Cardiac fibroblast (primary cell): Measurements from ENCODE around the gene SBK2.

Experiments used
- DNase-seq, 2 donors: peaks; one replicate each; pipeline versions ENCODE4 v3.0.0 to v3.0.0-alpha.2; 2010; ENCODE audit warnings: low read depth in 2 of 2
- H3K4me3 ChIP-seq, 2 donors: replicated peaks in 1 of 2; 1 replicate in 1 of 2; 2 replicates in 1 of 2; pipeline ENCODE4 v1.5.1; 2011; ENCODE audit warnings: low read depth in 2 of 2, low read length in 2 of 2, mild to moderate bottlenecking in 2 of 2, moderate library complexity in 1 of 2
- TF ChIP-seq, protein P1 (sequence below): IDR thresholded peaks from one replicate; pipeline ENCODE4 v1.5.1; 2011; ENCODE audit warnings: low read depth, mild to moderate bottlenecking, low read length, inconsistent platforms

Gene SBK2

DNA sequence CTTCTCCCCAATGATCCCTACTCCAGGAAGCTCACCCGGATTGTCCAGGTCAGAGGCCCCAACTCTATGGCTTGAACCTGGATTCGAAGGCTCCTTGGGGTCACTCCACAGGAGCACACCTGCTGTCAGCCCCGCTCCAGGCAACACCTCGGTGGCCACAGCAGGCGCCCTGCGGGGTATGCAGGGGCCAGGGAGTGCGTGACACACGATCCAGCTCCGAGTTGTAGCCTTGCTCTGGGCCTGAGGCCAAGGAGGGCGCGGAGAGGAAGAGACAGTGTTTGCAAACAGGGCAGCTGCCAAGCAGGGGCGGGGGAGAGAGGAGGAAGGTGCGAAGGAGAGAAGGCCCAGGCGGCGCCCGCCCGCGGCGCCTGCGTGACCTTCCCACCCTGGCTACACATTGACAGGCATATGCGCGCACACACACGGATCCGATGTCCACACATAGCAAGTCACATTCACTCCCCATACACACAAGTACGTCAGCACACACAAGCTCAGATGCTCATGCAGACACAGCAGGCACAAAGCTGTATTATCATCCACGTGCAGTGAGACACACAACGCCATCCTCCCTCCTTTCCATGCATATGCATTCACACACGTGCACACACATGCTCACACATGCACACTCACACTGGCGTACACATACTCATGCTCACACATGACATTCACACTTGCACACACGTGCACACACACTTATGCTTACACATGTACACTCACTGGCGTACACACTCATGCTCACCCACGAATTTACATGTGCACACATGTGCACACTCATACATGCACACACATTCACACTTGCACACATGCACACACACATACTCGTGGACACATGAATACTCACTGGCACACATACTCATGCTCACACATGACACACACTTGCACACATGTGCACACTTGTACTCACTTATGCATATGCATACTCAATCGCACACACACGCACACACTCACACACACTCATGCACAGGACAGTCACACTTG lies 10.4 kb downstream of the SBK2 start:
- TF ChIP-seq, protein P1, sequence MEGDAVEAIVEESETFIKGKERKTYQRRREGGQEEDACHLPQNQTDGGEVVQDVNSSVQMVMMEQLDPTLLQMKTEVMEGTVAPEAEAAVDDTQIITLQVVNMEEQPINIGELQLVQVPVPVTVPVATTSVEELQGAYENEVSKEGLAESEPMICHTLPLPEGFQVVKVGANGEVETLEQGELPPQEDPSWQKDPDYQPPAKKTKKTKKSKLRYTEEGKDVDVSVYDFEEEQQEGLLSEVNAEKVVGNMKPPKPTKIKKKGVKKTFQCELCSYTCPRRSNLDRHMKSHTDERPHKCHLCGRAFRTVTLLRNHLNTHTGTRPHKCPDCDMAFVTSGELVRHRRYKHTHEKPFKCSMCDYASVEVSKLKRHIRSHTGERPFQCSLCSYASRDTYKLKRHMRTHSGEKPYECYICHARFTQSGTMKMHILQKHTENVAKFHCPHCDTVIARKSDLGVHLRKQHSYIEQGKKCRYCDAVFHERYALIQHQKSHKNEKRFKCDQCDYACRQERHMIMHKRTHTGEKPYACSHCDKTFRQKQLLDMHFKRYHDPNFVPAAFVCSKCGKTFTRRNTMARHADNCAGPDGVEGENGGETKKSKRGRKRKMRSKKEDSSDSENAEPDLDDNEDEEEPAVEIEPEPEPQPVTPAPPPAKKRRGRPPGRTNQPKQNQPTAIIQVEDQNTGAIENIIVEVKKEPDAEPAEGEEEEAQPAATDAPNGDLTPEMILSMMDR: no peak
- DNase-seq: peak; percentile 70 to 85
- H3K4me3 ChIP-seq: no peak overlapping the region

DNA sequence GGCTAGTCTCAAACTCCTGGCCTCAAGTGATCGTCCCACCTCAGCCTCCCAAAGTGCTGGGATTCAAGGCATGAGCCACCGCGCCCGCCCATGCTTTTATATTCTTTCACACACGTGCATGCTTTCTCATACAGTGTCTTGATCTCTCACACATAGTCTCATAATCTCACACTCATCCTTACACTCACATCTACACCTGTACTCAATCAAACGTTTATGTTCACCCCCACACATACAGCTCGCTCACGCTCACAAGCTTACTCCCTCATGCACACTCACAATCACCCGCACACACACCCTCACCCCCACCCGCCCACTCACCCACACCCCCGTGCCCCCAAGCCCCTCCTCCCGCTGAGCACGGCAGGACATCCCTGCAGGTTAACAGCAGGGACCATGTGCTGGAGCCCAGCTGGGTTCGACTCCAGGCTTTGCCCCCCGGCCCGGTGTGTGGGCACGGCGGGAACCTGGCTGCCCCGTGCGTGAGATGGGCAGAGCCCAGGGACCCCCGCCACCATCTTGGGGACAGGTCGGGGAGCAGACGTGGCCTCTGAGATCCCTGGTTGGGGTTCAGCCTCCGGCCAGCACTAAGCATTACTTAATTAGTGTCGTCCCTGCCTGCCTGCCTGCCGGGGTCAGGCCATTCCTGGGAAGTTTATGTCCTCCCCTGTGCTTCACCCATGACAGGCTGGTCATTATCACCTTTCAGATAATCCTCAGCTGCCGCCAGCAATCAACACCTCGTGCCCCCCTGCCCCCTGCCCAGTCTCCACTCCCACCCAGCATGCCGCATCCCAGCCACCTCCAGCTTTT lies 11.4 kb downstream of the SBK2 start:
- DNase-seq: no peak
- TF ChIP-seq, protein P1: no peak
- H3K4me3 ChIP-seq: no peak overlapping the region

DNA sequence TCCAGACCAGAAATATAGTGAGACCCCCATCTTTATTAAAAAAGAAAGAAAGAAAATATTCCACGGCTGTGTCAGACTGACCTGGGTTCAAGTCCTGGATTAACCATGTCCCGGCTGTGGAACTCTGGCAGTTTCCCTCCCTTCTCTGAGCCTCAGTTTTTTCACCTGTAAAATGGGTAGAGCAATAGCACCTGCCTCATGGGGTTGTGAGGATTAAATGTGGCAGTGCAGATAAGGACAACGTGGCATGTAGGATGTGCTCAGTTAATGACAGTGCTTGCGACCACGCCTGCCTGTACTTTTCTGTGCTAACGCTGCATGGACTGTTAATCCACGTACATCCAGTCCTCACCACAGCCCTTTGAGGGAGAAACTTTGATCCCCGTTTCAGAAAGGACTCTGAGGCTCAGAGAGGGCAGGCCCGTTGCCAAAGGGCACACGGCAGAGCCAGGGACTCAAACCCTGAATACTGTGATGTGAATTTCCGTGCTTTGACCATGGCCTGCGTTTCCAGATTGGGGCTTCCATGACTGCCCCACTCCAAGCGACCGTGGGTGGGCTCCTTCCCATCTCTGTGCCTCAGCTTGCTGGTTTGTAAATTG lies 16.1 kb downstream of the SBK2 start:
- DNase-seq: no peak
- TF ChIP-seq, protein P1: no peak
- no peak overlapping the region for H3K4me3 ChIP-seq

DNA sequence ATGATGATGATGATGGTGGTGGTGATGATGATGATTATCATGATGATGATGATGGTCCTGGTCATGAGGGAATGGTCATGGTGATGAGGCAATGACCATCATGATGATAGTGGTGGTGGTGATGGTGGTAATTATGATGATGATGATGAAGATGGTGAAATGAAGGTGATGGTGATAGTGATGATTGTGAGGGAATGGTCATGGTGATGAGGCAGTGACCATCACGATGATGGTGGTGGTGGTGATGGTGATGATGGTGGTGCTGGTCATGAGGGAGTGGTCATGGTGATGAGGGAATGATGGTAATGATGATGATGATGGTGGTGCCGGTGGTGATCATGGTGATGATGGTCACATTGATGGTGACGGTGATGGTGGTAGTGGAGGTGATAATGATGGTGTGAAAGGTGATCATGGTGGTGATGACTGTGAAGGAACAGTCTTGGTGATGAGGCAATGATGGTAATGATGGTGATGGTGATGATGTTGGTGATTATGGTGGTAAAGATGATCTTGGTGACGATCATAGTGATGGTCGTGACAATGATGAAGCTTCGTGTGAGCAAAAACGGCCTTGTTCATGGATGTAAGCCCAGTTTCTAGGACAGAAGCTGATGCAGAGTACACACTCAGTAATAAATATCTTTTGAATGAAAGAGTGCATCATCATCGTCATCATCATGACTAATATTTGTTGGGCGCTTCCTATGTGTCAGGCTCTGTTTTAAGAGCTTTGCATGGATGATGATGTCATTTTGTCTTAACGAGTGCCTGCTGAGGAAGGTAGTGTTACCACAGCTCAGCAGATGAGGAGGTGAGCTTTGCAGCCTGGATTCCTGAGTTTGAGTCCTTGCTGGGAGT lies 17.3 kb downstream of the SBK2 start:
- H3K4me3 ChIP-seq: no peak overlapping the region
- TF ChIP-seq, protein P1: no peak
- DNase-seq: peak; percentile 42 to 94

DNA sequence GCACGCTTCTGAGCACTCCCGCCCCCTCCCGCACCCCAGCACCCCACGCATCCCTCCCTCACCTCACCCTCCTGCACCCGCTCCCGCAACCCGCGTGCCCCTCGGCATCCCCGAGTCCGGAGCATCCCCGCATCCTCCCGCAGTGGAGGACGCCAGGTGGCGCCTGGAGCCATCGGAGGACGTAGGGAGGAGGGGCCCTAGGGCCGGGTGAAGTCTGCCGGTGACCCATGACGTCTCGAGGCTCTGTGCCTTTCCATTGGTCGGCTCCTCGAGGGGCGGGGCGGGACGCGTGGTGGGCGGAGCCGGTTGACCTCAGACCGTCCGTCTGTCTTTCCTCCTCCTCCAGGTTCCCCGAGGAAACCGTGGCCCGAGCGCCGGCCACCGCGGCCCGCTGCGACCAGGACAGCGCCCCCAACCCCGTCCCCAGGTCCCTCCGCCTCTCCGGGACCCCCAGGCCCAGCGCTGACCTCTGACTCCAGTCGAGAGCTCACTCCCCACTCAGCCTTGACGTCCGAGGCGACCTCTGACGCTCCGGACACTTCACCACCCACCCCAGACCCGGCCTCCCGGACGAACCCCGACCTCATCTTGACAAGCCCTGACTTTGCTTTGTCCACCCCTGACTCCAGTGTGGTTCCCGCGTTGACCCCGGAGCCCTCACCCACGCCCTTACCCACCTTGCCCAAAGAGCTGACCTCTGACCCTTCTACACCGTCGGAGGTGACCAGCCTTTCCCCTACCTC lies 19.9 kb downstream of the SBK2 start:
- peak; percentile 94 to 96 for DNase-seq
- peak overlapping the region; percentile 5 to 39 for H3K4me3 ChIP-seq
- TF ChIP-seq, protein P1: peak; percentile 96
